ENCODE data around the gene FOXP1.

DNA sequence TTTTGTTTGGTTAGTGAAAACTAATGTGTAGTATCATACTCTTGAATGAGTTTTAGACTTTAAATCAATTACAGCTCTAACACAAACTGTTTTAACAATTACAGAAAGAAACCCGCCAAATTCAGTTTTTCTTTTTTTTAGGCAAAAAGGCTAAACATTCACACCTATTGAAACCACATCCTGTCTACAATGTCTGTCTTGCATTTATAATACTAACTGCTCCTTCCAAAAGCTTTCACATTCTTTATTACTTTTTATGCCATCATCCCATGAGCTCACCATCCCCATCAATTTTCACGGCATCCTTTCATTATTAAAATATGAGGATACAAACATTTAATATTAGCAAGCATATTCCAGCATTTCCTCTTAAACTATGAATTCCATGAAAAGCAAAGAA lies 593.3 kb downstream of the FOXP1 start:
- TF ChIP-seq, protein P1, sequence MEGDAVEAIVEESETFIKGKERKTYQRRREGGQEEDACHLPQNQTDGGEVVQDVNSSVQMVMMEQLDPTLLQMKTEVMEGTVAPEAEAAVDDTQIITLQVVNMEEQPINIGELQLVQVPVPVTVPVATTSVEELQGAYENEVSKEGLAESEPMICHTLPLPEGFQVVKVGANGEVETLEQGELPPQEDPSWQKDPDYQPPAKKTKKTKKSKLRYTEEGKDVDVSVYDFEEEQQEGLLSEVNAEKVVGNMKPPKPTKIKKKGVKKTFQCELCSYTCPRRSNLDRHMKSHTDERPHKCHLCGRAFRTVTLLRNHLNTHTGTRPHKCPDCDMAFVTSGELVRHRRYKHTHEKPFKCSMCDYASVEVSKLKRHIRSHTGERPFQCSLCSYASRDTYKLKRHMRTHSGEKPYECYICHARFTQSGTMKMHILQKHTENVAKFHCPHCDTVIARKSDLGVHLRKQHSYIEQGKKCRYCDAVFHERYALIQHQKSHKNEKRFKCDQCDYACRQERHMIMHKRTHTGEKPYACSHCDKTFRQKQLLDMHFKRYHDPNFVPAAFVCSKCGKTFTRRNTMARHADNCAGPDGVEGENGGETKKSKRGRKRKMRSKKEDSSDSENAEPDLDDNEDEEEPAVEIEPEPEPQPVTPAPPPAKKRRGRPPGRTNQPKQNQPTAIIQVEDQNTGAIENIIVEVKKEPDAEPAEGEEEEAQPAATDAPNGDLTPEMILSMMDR (IDR thresholded peaks at IDR 0.05; ENCODE audit: poor library complexity): no peak
- no peak for TF ChIP-seq EZH2 (IDR thresholded peaks at IDR 0.05; ENCODE audit: borderline replicate concordance)
- TF ChIP-seq EZH2phosphoT487 (IDR thresholded peaks at IDR 0.05; ENCODE audit: low read depth, severe bottlenecking, unreplicated experiment): no peak
